ENCODE data around the gene ANKRD34A.

The ANKRD34A gene

DNA sequence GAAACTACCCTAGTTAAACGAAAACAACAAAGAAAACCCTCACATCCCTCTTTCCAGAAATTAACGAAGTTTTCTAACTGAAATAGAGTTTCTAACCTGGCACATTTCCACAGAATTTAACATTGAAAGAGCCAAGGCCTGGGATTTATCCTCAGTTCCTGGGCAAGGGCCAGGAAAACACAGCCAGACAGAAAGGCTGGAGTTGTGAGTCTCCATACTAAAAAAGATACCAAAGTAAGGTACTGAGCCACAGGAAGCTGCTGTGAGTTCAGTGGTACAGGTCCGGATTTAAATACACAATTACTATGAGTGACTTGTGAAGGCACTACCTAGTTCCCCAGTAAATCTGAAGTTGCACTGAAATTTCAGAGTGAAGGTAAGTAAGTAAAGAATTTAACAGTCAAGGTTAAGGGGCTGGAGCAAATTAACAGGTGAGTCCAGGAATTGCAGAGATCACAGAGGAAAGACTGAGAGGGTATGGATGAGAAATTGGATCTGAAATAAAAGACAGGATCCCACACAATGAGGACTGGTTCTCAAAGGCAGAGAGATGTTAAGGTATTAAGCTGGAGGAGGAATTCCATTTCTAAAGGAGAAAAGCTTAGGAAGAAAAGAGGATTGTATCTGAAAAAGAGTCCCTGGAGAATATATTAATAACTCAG, 7.5 kb downstream of the ANKRD34A start:
- in situ Hi-C loops (cut with MboI; ENCODE audit: low pct_unique_long_range_greater_than_20kb, low sequenced_read_pairs, unreplicated experiment): no loop called here
- TF ChIP-seq CTCF (IDR thresholded peaks at IDR 0.05; ENCODE audit: extremely low read depth, insufficient read depth, missing control alignments): no peak
- DNase-seq (ENCODE audit: low spot score): no peak

DNA sequence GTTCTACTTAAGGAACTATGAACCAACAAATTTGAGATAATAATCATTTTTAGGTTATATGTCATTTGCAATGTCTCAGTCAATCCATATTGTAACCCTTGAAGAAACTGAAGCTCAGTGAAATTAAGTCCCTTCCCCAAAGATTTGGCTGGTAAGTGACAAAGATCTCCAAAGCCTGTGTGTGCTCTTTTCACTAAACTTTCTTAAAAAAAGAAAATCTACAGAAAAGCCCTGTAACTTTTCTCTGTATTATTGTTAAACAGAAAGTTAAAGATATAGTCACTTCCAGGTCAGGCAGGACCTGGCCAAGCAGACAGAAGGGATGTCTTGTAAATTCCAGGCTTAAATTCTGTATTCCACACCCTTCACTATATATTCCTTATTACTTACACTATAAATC, 8.0 kb downstream of the ANKRD34A start:
- no peak for DNase-seq (ENCODE audit: low spot score)
- in situ Hi-C loops (cut with MboI; ENCODE audit: low pct_unique_long_range_greater_than_20kb, low sequenced_read_pairs, unreplicated experiment): no loop called here
- TF ChIP-seq CTCF (IDR thresholded peaks at IDR 0.05; ENCODE audit: extremely low read depth, insufficient read depth, missing control alignments): no peak

DNA sequence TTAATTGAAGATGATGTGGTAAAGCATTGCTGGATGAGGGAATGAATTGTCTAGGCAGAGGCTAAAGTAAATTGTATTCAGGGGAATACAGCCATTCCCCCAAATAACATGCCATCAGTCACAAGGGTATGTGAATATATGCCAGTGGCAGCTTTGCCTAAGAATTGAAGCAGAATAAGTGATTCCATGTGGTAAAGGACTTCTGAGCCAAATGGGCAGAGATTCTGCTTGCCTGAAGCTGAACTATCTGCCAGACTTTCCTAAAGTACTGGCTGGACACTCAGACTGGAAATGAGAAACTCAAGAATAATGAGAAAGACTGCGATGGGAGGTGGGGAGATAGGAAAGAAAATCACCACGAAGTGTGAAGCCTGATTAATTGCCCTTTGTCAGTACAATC, 8.9 kb downstream of the ANKRD34A start:
- no peak for TF ChIP-seq CTCF (IDR thresholded peaks at IDR 0.05; ENCODE audit: extremely low read depth, insufficient read depth, missing control alignments)
- in situ Hi-C loops (cut with MboI; ENCODE audit: low pct_unique_long_range_greater_than_20kb, low sequenced_read_pairs, unreplicated experiment): no loop called here
- no peak for DNase-seq (ENCODE audit: low spot score)

- in situ Hi-C loops (cut with MboI; ENCODE audit: low pct_unique_long_range_greater_than_20kb, low sequenced_read_pairs, unreplicated experiment): no loop called here
- DNase-seq (ENCODE audit: low spot score): no peak
- no peak for TF ChIP-seq CTCF (IDR thresholded peaks at IDR 0.05; ENCODE audit: extremely low read depth, insufficient read depth, missing control alignments)
These were observed 10.5 kb downstream of the ANKRD34A start for GRCh38 chr1:145953861-145954260.

GRCh38 chr1:145952903-145953302, 11.5 kb downstream of the ANKRD34A start:
- TF ChIP-seq CTCF (IDR thresholded peaks at IDR 0.05; ENCODE audit: extremely low read depth, insufficient read depth, missing control alignments): no peak
- in situ Hi-C loops (cut with MboI; ENCODE audit: low pct_unique_long_range_greater_than_20kb, low sequenced_read_pairs, unreplicated experiment): no loop called here
- DNase-seq (ENCODE audit: low spot score): no peak

- no peak for TF ChIP-seq CTCF (IDR thresholded peaks at IDR 0.05; ENCODE audit: extremely low read depth, insufficient read depth, missing control alignments)
- no peak for DNase-seq (ENCODE audit: low spot score)
- in situ Hi-C loops (cut with MboI; ENCODE audit: low pct_unique_long_range_greater_than_20kb, low sequenced_read_pairs, unreplicated experiment): no loop called here
These were observed 12.8 kb downstream of the ANKRD34A start for GRCh38 chr1:145951526-145951925.

Measured in GM13977 (cell line).